Activated CD8-positive, alpha-beta memory T cell treated with anti-CD3 and anti-CD28 coated beads for 48 hours (primary cell): Measurements from ENCODE around the gene NDRG2.

Source experiments
- DNase-seq, 3 experiments: peaks; one replicate each; pipeline ENCODE4 v3.0.0-alpha.2; 2020; ENCODE audit warnings: low read depth in 2 of 3, low spot score in 2 of 3

Gene NDRG2

GRCh38 chr14:20971705-20972021 is 53.2 kb downstream of the NDRG2 start:
- DNase-seq: no peak

DNA sequence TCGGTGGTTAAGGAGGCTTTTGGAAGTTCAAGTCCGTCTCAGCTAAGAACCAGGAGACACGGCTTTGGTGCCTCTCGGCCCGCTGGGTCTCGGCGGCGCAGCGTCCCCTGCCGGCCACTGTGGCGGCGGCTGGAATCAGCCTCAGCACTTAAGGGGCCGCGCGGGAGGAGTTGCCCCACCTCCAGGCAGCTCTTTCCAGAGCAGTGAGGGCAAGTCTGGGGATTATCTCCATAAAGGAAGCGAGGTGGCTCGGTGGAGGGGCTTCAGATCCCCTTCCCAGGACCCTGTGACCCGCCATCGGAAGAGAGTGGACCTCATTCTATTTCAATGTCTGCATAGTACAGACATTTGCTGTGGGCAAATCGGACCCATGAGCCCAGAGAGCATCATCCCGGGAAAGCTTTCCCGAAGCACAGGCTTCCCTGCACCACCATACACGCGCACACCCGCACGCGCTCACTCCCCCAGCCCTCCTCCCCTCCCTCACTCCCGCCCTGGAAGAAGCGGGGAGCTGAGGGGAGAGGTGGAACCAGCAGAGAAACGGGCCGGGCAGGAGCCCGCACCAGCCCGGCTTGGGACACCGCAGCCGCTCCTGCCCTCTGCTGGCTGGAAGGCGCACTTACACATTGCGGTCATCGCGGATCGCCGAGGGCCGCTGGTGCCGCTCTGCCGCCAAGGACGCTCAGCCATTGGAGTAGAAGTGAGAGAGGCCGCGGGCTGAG is 53.7 kb downstream of the NDRG2 start:
- peak; percentile 59 to 67 (median 66) for DNase-seq

DNA sequence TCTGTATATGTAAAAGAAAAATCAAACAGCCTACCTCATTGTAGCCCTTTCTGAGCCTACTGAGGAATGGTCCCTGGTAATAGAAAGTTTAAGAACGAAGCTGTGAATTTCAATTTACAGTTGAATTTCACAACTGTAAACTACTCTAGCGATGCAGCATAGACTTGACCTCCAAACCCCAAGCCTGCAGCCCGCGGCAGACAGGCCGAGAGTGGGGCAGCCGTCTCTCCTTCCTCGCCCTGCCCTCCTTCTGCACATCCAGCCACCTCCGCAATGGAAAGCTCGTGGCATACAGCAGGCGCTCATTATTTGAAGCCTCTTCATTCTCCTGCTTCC is 54.2 kb downstream of the NDRG2 start:
- DNase-seq: no peak

DNA sequence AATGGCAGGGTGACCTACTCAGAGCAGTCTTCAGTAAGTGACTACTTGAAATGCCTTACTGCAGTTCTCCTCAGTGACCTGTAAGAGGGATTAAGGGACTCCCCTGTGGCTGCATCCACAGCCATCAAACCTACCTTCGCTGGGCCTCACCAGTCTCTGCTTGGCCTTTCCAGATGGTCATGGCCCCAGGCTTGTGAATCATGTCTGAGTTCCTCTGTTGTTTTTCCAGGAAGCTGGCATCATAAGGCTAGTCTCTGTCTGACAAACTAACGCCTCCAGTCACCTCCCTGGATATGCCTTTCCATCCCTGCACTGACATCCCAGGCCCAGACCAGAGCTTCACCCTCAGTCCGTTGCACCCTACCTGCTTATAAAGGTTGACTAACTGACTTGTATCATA is 55.5 kb downstream of the NDRG2 start:
- DNase-seq: no peak
